Measurements from ENCODE around the gene SUCLG2. TPM values are rescaled to one million over a fixed set of nuclear protein-coding genes. Genes with fewer than 3 reads are reported as not detected.

Gene SUCLG2
- total and polyA plus RNA-seq, 10 of the 15 experiments (the other 5 are each of a cell fraction or from before 2014, with no cell fraction given), result 17.8 to 50.9 (median 37.2) TPM

GRCh38 chr3:67383379-67383778, 271.0 kb downstream of the SUCLG2 start:
- Histone ChIP-seq H3K9ac (ENCODE audit: control insufficient read depth, insufficient read depth, low read length) (no peak overlapping the region), H3K4me3 (no peak overlapping the region), H3K36me3 (ENCODE audit: control insufficient read depth in 2 of 2, insufficient read depth in 2 of 2, low read length in 1 of 2) (no peaks in the 10 kb centered on the region), H2AFZ (ENCODE audit: control insufficient read depth, low read depth, low read length) (no peak overlapping the region), H3K4me2 (ENCODE audit: control insufficient read depth, insufficient read depth) (no peak overlapping the region), H3K9me3 (replicated peaks; ENCODE audit: control insufficient read depth, insufficient read depth, low read length) (peaks cover 5% of the 10 kb centered on the region; the same call in 2 of the 3 replicates), H3K79me2 (ENCODE audit: control insufficient read depth, insufficient read depth, low read length) (no peaks in the 10 kb centered on the region), H3K27ac (ENCODE audit: control insufficient read depth, insufficient read depth) (no peak overlapping the region), H3K4me1 (ENCODE audit: control insufficient read depth, insufficient read depth, low read length) (no peaks in the 10 kb centered on the region), H3K27me3 (replicated peaks in 1 of 2; ENCODE audit: control insufficient read depth in 2 of 2, insufficient read depth in 2 of 2, low read length in 1 of 2) (no peaks in the 10 kb centered on the region), H4K20me1 (ENCODE audit: control insufficient read depth, insufficient read depth) (no peaks in the 10 kb centered on the region)
- no TSS peak for BruUV-seq (replicated peaks)
- no peak for DNase-seq (ENCODE audit: low read depth, low spot score)
- no peak for ATAC-seq
- FAIRE-seq, result no peak
- intact Hi-C loops (cut with micrococcal nuclease; ENCODE audit: unreplicated experiment) (loop anchor here (5.0 to 10.0 kb wide), 4 partner anchors 271 to 1591 kb away; no protein-coding TSS in a partner anchor), in situ Hi-C loops (cut with MboI) (no loop called here)
- ChIA-PET POLR2A (no interaction called here), SMC1A (ENCODE audit: uncharacterized antibody, unreplicated experiment) (interaction anchor here (1.1 to 5.9 kb wide), 7 partner anchors 17 to 1492 kb away, joined by 3 to 45 read pairs (median 4); no protein-coding TSS in a partner anchor), RAD21 (ENCODE audit: unreplicated experiment) (interaction anchor here (0.7 to 5.0 kb wide), 5 partner anchors 272 to 1492 kb away, joined by 3 to 37 read pairs (median 4); no protein-coding TSS in a partner anchor), CTCF (interaction anchor here (0.6 to 8.4 kb wide), 16 partner anchors 8 to 1493 kb away, joined by 3 to 106 read pairs (median 4); no protein-coding TSS in a partner anchor)
- TF ChIP-seq ZBTB40 (IDR thresholded peaks at IDR 0.05; ENCODE audit: borderline replicate concordance) (no peak), TCF7 (IDR thresholded peaks at IDR 0.05; ENCODE audit: borderline replicate concordance) (no peak), ZBTB4 (CRISPR knock-in tag; IDR thresholded peaks at IDR 0.05) (no peak), GATAD2B (conservative IDR thresholded peaks at IDR 0.05; ENCODE audit: low read depth) (no peak), NRF1 (conservative IDR thresholded peaks at IDR 0.05; ENCODE audit: low read depth, low read length) (no peak), MYB (IDR thresholded peaks at IDR 0.05; ENCODE audit: borderline replicate concordance, low read depth, low read length) (no peak), NFYA (IDR thresholded peaks at IDR 0.05; ENCODE audit: borderline replicate concordance, low read depth, low read length) (no peak), SRF (IDR thresholded peaks at IDR 0.05; ENCODE audit: low read depth in 2 of 2, low read length in 2 of 2) (no peak), USF2 (IDR thresholded peaks at IDR 0.05; ENCODE audit: borderline replicate concordance, low read depth, low read length) (no peak)
- WGBS (ENCODE audit: insufficient coverage, insufficient replicate concordance, low lambda C conversion rate, missing lambda C conversion rate), result 96% methylated on average over 7 of the region's 7 CpGs
